GM18517 (cell line): ENCODE measurements around the gene CNGA3.

Source experiments
- ATAC-seq: cut with Tn5 transposase; IDR thresholded peaks from one replicate; pipeline ENCODE4 v1.9.1; 2021; ENCODE audit warnings: mild to moderate bottlenecking, moderate library complexity; ENCODE audit not compliant: unreplicated experiment

The CNGA3 gene

DNA sequence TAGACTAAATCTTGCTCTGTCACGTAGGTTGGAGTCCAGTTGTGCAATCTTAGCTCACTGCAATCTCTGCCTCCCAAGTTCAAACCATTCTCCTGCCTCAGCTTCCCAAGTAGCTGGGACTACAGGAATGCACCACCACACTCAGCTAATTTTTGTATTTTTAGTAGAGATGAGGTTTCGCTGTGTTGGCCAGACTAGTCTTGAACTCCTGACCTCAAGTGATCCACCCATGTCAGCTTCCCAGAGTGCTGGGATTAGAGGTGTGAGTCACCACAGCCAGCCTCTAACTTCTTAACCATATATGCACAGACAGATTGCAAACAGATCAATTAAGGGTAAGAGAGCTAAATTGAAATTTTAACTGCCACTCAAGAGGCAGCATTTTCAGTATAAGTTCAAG is 22.1 kb upstream of the CNGA3 start:
- ATAC-seq: no peak

DNA sequence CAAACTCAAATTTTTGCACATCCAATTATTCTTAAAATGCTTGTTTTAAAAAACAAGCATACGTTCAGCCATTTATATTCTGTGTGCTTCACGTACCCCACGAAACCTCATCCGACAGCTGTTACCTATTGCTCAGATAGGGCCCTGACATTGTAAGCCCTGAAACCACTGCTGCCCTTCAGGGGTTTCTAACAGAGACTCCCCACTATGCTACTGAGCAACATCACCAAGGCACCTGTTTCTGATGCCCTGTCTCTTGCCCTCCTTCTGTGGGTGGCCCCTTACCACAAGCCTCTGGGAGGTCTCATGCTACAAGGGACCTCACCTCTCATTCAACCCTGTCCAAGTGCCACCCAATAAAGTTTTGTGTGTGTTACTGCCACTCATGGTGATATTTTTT is 18.5 kb upstream of the CNGA3 start:
- no peak for ATAC-seq

DNA sequence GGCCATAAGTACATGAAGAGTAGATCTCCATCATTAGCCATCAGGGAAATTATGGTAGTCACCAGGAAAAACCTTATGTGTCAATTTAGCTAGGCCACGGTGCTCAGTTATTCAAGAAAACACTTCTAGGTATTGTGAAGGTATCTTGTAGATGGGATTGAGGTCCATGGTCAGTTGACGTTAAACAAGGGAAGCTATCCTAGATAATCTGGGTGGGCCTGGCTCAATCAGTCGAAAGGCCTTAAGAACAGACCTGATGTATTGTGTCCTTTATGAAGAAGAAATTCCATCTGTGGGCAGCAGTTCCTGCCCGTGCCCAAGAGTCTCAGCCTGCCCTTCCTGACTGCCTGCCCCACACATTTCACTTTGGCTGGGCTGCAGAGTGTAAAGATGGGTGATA is 16.7 kb upstream of the CNGA3 start:
- ATAC-seq: no peak

DNA sequence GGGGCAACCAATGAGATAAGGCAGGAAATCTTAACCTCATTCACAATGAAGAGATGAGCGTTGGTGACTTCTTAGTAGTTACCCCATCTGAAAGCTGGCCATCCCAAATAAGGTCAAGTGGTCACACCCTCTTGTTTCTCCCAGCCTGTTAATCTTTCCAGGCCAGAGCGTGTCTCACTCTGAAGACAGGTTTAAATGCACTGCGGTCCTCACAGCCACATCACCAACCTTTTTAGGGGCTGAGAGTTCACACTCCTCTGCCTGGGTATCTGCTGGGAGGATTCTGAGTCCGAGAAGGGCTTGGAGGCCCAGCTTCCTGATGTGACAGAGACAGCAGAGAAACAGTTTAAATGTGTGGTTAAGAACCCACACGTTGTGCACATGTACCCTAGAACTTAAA is 13.3 kb upstream of the CNGA3 start:
- no peak for ATAC-seq

DNA sequence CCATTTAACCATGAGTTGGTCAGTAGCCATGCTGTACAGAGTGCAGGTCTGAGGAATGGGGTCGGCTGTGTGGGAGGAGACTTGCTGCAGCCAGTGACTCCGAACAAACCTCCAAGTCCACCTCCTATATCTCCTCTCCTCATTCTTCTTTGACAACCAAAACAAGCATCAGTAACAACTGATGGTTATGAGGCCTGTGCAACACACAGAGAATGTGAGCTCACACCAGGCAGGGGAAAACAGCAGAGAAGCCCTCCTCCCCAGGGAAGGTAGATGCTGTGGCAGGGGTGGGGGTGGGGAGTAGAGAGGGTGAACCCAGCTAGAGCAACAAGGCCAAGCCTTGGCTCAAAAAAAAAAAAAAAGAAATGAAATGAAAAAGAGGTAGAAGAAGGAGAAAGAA is 12.3 kb upstream of the CNGA3 start:
- ATAC-seq: no peak

DNA sequence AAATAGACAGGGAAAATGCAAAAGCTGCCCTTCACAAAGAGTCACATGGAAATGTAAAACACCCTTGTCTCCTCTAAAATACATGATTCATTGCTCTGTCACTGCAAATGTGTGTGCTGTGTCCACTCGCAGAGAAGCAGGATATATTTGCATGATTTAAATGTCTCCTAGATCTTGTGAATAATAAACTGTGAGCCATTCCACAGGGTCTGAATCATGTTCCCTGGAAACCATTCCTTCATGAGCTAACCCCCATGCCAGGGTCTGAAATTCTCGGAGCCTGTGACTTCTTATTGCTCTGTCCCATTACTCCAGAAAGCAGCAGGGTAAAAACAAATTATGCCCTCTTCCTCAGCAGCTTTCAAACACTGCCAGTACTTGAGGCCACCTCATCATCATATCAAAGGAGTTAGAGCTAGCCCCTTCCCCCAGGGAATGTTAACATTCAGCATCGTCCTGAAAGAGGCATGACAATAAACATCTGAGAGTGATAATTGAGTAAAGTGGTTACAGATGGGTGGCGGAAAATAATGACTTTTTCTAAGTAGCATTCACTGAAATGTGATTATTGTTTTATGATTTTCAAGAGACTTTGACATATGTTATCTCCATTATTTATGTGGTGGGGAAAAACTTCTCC is 11.7 kb upstream of the CNGA3 start:
- ATAC-seq: no peak

DNA sequence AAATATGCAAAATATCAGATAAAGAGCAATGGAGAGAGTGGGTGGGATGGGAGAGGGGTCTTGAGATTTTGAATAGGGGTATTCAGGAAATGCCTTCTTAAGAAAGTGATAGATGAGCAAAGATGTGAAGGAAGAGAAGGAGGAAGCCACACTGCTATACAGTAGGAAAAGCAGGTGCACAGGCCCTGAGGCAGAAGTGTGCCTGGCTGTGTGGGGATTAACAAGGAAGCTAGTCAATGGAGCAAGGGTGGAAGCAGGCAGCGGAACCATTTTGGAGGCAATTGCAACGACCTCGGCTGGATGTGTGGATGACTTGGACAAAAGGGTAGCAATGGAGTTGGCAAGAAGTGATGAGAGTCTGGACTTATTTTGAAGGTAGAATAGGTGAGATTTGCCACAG is 11.0 kb upstream of the CNGA3 start:
- ATAC-seq: no peak

DNA sequence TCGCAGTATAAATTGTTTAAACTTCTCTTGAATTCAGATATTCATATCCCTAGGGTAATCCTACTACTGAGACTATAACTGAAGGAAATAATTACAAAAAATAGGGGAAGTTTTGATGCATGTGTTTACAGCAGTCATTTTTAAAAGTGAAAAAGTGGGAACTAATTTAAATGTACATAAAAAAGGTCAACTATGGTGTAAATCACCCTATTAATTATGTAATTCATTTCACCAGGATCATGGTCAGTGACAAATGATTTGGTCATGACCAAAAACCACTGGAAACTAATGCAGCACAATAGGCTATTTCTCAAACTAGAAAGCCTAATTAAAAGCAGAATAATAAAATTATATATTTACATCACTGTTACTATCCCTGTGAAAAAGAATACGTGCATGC is 5.0 kb upstream of the CNGA3 start:
- no peak for ATAC-seq

DNA sequence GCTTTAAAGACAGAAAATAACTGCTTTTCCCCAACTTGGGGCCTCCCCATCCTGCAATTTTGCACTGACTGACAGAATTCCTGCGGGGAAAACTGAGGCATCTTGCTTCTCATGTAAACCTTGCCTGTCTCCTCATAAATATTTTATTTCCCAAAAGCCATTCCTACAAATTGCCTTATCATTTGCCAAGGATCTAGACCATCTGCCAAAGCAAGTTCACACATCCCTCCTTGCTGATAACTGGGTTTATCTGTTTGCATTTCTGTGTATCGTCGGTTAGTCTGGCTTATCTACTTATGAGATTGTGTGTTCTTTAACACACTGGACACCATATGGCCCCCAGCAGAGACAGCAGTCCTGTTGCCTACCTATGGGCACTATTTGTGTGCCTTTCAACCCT is 3.0 kb upstream of the CNGA3 start:
- no peak for ATAC-seq

DNA sequence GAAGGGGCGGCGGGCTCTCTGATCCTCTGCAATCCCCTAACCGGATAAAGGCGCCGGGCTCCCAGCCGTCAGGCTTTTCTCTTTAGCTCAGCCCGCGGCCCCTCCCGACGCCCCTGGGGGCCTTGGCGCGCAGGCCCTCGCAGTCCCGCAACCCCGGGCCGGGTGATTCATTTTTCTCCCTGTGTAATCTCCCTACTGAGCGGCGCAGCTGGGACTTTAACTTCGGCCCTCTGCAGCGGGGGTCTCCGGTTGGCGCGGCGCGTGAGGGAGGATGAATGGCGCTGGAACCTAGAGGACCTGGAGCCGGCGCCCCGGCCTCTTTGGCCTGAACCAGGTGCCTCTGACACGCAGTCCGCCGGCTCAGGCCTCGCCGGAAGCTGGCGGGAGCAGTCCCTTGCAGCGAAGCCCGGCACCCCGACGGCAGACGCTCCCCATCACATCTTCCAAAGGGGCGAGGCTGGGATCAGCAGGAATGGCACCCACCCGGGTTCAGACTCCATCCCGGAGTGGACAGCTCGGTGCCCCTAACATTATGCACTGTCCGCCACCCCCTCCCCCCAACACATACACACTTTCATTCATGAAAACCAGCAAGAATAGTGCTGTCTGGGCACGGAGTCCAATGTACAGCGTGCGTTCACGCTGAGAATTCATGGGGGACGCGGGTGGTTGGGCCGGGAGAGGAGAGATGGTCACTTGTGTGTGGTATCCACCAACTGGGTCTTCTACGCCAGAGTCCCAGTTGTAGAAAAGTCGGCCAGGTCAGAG is 1.2 kb downstream of the CNGA3 start:
- ATAC-seq: no peak

DNA sequence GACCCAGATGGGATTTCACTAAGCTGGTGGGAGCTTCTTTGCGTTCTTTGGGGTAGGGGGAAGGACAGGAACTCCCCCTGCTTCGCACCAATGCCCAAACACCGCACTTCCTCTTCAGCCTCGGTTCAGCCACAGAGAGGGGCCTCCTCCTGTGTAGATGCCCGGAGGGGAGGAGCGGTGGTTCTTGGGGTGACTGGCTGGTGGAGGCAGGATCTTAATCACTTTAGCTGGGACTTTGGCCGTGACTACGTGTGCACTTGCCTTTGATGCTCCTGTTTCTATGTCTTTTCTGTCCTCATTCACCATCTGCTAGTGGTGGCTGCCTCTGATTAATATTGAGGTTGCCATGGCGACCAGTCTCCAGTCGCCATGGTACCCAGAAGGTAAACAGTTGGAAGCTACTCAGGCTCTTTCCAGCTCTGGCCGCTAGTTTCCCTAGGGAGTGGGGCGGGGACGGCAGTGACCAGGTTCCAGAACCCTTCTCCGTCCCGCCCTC is 1.9 kb downstream of the CNGA3 start:
- no peak for ATAC-seq

DNA sequence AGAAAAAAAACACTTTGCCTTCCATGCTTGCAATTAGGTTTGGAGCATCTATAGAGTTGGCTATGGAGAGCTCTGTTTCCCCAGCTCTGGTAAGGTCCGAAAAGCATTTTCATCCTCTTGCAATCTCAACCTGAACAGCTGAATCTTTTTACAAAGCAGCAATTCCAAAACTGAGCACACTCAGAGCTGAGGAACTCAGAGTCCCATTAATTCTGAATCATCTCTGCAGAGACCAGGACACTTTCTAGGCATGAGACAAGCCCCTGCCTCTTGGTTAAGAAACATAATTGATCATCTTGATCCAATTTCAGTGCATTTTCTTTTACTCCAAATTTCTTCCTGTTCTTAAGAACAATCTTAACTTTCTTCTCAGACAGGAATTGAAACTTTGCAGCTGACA is 4.2 kb downstream of the CNGA3 start:
- ATAC-seq: no peak

DNA sequence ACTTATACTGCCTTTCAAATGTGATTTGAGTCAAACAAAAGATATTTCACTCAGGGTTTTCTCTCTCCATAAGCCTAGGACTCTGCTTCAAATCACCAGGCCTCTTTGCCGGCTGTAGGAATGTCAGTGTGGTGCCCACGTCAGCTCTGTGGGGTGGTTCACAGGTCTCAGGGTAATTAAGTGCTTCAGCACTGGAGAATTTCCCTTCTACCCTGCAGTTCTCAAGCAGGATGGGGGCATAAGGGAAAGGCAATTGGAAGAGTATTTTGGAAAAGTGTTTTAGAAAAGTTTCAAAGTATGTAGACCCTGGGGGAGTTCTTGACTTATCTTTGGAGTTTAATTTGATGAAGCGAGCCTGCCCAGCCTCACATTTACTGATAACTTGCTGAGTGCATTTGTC is 9.6 kb downstream of the CNGA3 start:
- no peak for ATAC-seq

DNA sequence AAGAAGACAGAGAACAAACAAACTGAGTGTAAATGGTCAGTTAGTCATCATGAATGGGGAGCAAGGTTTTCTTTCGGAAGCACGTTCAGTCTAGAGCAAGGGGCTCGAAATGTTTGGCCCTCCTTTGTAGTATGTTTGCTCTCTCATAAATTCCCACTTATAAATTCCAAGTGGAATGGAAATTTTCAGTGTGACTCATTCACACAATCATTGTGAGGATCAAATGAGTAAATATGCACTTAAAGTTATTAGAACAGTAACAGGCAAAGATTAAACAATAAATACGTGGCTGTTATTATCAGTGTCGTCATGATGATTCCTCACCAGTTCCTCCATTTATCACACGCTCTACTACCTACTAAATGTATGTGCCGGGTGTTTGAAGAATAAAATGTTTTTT is 10.5 kb downstream of the CNGA3 start:
- no peak for ATAC-seq

DNA sequence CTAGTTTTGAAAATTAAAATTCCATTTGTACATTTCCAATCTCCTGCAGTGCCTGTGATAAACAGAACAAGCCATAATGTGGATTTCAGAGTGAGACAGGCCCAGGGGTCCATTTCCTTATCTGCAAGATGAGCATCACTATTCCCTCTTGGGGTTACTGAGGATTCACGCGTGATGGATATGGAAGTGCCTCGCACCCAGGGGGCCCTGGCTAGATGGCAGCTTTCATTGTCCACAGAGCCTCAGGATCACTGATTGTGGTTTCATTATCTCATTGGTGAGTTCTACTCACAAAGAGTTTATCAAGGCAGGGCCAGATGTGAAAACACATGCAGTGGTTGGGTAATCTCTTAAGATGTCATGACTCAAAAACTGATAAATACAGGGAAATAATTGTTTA is 11.6 kb downstream of the CNGA3 start:
- ATAC-seq: no peak

DNA sequence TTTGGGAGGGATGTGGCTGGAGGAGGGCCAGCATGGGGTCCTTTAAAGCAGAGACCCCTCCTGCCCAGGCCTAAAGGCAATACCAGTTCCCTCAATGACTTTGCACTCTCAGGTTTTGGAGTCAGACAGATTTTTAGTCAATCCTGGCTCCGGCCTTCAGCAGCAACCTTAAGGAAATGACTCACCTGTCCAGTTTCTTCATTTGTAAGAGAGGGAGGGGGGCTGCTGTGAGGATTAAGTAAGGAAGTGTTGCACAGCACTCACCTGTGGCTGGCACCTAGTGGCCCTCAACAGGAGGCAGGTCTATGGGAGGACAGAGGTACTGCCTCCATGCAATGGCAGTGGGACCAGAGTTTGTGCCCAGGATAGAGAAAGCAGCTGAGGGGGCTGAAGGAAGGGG is 13.7 kb downstream of the CNGA3 start:
- no peak for ATAC-seq

DNA sequence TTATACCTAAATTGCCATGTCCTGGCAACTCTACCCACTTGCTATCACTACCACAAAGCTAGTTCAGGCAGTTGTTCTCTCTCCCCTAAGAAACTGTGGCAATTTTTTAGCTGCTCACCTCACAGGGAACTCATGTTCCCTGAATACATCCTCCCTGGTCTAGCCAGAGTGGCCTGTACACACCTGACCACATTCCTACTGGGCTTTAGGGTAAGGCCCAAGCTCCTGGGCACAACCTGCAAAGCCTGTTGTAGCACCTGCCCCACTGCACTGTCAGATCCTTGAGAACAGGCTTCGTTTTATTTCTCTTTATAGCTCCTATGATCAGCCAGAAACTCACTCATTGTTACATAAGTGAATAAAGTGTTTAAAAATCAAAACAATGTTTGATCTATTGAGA is 21.5 kb downstream of the CNGA3 start:
- ATAC-seq: no peak

DNA sequence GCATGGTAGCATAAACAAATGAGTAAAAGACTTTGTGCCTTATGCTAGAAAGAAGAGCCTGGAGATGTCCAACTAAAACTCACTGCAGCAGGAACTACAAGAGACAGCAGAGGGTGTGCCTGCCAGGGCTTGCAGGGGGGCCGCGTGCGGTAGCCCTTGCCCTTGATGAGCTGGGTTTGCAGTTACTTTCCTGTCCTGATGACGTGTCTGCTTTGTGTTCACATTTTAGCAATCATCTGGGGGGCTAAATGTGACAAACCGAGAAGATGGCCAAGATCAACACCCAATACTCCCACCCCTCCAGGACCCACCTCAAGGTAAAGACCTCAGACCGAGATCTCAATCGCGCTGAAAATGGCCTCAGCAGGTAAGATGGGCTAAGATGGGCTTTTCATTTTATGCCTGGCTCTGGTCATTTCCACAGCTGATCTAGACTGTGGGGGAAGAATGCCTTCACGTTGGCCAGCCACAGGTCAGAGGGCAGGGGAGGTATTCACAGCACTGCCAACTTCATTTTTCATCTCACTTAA is 23.5 kb downstream of the CNGA3 start:
- no peak for ATAC-seq

DNA sequence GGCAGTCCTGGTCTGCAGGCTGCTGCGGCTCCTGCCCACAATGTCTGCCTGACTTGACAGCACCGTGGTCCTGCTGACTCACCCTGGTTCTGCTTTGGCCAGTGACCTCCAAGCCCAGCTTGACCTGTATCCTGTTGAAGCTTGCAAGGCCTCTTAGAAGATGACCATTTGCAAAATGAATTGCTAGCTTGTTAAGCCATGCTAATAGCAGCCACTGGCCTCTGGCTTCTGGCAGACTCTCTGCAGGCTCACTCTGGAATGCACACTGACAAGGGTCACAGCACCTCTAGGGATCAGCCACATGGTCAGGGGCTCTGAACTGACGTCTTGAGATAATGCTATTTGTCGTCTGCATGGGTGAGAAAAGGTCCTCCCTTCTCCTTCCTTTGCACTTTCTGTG is 25.9 kb downstream of the CNGA3 start:
- ATAC-seq: no peak

DNA sequence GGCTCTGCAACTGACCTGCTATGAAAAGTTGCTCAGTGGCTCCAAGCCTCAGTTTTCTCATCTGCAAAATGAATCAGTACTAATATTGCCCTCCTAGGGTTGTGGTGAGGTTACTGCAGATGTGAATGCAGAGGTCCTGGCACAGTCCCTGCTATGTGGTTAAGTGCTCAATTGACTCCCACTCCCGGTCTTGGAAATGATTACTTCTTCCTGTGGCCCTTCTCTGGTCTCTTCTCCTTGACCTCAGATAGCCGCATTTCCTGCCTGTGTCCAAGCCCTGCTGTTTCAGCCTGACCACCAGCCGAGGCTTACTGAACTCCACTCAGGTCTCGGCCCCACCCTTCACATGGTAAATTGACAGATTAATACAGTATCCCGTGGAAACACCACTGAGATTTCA is 26.3 kb downstream of the CNGA3 start:
- ATAC-seq: no peak

DNA sequence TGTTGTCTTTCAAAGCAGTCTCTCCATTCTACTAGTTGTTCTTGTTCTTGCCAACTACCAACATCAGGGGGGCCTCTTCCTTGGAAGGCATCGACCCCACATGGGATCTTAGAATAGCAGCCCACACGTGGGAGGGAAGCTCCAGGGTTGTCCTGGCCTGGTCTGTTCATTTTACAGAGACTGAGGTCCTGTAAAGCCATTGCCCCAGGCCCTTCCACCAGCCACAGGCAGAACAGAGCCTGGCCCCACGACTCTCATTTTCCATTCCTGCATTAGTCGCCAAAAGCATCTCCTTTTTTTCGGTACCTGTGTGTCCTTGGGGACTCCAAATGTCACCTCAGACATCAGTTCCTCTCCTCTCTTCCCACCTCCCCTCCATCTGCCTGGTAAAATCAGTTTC is 28.0 kb downstream of the CNGA3 start:
- no peak for ATAC-seq

DNA sequence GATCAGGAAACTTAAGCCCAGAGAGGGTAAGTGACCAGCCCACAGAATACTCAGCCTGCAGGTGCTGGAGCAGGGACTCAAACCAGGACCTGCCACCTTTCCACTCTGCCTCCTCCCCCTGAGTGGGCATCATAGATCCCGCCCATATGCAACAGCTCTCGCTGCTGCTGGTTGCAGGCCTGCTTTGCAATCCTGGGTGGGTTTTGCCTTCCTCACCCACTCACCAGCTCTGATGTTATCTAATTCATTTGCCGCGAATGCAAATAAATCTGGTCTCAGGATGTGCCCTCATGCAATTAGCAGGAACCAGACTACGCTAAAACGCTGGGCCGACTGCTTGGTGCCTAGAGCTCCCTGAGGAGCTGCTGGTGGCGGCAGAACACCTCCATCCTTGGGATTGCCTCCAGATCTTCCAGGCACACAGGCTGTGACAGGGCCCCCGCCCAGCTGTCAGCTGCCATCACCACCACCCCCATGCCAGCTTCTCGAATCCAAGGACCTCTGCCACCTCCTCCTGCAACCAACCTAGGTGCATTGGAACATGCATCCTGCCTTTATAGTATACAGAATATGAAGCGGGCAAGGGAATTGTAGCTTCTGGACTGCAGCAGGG is 28.8 kb downstream of the CNGA3 start:
- ATAC-seq: no peak
